ENCODE results near the gene TMSB4Y.

The TMSB4Y gene

DNA sequence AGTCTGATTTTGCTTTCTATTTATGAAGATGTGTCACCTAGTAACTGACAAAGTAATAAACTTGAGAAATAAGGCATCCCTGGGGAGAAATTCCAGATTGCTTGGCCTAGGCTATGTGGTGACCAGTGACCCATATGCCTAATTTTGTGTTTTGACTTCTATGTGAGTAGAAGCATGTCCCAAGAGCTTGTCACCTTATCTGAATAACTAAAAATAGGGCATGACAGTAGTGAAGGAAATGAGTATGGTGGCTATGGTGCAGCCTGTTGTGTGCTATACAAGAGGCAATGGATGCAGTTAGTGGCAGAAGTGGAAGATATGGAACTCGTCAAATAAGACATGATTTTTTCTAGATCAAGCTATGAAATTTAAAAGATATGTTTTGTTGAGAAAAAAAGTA is 15.3 kb downstream of the TMSB4Y start:
- DNase-seq (ENCODE audit: low spot score) = no peak
- Histone ChIP-seq H3K27ac (no peak overlapping the region), H3K4me3 (no peak overlapping the region)
- TF ChIP-seq, protein P1, sequence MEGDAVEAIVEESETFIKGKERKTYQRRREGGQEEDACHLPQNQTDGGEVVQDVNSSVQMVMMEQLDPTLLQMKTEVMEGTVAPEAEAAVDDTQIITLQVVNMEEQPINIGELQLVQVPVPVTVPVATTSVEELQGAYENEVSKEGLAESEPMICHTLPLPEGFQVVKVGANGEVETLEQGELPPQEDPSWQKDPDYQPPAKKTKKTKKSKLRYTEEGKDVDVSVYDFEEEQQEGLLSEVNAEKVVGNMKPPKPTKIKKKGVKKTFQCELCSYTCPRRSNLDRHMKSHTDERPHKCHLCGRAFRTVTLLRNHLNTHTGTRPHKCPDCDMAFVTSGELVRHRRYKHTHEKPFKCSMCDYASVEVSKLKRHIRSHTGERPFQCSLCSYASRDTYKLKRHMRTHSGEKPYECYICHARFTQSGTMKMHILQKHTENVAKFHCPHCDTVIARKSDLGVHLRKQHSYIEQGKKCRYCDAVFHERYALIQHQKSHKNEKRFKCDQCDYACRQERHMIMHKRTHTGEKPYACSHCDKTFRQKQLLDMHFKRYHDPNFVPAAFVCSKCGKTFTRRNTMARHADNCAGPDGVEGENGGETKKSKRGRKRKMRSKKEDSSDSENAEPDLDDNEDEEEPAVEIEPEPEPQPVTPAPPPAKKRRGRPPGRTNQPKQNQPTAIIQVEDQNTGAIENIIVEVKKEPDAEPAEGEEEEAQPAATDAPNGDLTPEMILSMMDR (IDR thresholded peaks at IDR 0.05) = no peak

DNA sequence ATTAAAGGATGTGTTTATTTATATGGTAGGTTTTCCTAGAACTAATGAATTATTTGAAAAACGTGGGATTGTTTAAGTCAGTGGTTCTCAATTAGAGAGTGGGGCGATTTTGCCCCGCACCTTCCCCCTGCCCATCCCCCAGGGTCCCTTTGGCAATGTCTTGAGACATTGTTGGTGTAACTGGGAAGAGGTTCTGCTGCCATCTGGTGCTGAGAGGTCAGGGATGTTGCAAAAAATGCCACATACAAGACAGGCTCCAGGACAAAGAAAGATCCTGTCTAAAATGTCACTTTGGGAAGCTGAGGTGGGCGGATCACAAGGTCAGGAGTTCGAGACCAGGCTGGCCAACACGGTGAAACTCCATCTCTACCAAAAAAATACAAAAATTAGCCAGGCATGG is 25.8 kb downstream of the TMSB4Y start:
- TF ChIP-seq, protein P1 (IDR thresholded peaks at IDR 0.05) = no peak
- Histone ChIP-seq H3K27ac (no peak overlapping the region), H3K4me3 (no peak overlapping the region)
- no peak for DNase-seq (ENCODE audit: low spot score)

DNA sequence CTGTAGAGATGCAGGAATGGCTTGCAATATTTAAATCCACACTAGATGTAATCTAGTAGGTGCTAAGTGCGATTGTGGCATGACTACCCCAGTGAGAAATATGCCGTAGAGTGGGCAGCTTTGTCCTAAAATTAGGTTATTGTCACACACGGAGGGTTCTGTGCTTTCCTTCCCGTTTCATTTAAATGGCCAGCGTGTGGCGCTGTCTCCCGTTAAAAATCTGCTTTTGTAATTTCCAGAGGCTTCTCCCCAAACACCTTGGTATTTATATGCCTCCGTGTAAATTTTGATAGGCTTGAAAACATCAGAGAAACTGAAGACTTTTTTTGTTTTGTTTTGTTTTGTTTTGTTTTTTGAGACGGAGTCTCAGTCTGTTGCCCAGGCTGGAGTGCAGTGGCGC is 34.9 kb downstream of the TMSB4Y start:
- no peak overlapping the region for H3K4me3 ChIP-seq
- H3K27ac ChIP-seq = no peak overlapping the region
- TF ChIP-seq, protein P1 (IDR thresholded peaks at IDR 0.05) = no peak
- DNase-seq (ENCODE audit: low spot score) = no peak

DNA sequence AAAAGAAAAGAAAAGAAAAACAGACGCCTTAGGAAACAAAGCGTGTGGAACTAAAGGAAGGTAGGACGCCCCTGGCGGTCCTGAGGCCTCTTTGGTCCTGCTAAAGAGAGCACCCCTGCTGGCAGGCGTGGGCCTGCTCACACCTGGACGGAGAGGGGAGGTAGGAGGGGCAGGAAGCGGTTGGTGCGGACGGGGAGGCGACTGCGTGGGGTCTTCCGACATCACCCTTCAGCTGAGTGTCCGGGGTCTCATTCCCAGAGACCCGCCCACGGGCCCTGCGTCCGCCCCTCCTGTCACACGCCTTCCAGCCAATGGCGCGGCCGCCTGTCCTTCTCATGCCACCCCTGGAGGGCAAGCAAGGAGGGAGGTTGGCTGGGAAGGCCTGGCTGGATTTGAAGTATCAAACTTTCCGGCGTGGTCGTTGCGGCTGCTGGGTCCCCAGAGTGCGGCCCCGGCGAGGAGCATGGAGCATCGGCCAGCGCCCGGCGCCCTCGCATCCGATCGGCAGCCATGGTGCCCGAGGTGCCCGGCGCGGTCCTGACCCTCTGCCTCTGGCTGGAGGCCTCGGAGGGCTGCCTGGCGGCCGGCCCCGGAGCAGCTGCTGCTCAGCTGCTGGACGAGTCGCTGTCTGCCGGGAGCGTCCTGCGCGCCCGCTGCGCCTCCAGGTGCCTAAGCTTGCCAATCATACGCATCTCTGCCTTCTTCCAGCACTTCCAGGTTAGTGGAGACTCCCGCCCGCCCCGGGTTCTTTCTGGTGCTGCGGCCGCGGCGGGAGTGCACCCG is 47.8 kb downstream of the TMSB4Y start:
- TF ChIP-seq, protein P1 (IDR thresholded peaks at IDR 0.05) = no peak
- no peak overlapping the region for H3K4me3 ChIP-seq

DNA sequence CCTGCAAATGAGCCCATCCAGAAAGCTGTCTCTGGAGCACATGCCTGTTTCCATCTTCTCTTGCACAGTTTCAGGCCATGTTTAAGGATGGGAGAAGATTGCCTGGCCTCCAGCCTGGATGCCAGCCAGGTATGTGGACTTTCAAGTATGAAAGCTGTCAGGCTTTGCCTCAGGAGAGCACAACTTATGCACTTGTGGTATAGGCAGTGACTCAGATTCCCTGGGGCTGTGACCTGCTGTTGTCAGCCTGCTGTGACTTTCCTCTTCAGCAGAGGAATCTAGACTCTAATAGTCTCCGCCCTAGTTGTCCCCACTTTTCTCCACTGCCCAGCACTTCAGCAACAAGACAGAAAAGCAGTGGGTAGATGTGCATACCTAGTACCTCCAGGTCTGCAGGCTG is 51.0 kb downstream of the TMSB4Y start:
- Histone ChIP-seq H3K27ac (no peak overlapping the region), H3K4me3 (no peak overlapping the region)
- DNase-seq (ENCODE audit: low spot score) = no peak
- TF ChIP-seq, protein P1 (IDR thresholded peaks at IDR 0.05) = no peak

More for the DNA sequence above, 47.8 kb downstream of the TMSB4Y start:
- DNase-seq (ENCODE audit: low spot score) = no peak
- no peak overlapping the region for H3K27ac ChIP-seq
